Ecto neural progenitor cell (in vitro differentiated cells): ENCODE data around the gene SLC34A2.
"Not testable (repeated sequence)": the region's sequence is repeated elsewhere in the genome, so short reads cannot be mapped to it uniquely, and the experiment has no call there.

Experiments
- DNase-seq: peaks from one replicate; pipeline ENCODE4 v3.0.0-alpha.2; 2018; ENCODE audit warnings: low spot score

The SLC34A2 gene

GRCh38 chr4:25654971-25655963 lies at the start of gene SLC34A2:
Gene SLC34A2, plus strand, starts transcription at chr4:25655851. Its CDS starts 6,650 bp downstream, at chr4:25662501.
- peak; percentile 70 for DNase-seq

- no peak for DNase-seq
Observed at GRCh38 chr4:25608644-25609043, 47.0 kb upstream of the SLC34A2 start.

- DNase-seq = no peak
Observed at GRCh38 chr4:25609976-25610375, 45.7 kb upstream of the SLC34A2 start.

- not testable (repeated sequence) for DNase-seq
Observed at GRCh38 chr4:25613613-25614012, 42.0 kb upstream of the SLC34A2 start.

- DNase-seq = no peak
Observed at GRCh38 chr4:25614807-25615206, 40.8 kb upstream of the SLC34A2 start.

- peak; percentile 70 for DNase-seq
Observed at GRCh38 chr4:25621027-25621930, 34.4 kb upstream of the SLC34A2 start.

GRCh38 chr4:25624616-25625015 lies 31.0 kb upstream of the SLC34A2 start:
- DNase-seq = no peak

- no peak for DNase-seq
Observed at GRCh38 chr4:25628451-25628850, 27.2 kb upstream of the SLC34A2 start.

GRCh38 chr4:25632135-25632534 lies 23.5 kb upstream of the SLC34A2 start:
- no peak for DNase-seq

- DNase-seq = no peak
Observed at GRCh38 chr4:25633541-25633940, 22.1 kb upstream of the SLC34A2 start.

GRCh38 chr4:25635501-25635900 lies 20.1 kb upstream of the SLC34A2 start:
- no peak for DNase-seq

GRCh38 chr4:25637581-25638220 lies 17.9 kb upstream of the SLC34A2 start:
- DNase-seq = no peak

GRCh38 chr4:25638221-25638601 lies 17.4 kb upstream of the SLC34A2 start:
- no peak for DNase-seq

GRCh38 chr4:25638806-25639205 lies 16.8 kb upstream of the SLC34A2 start:
- DNase-seq = no peak

GRCh38 chr4:25650311-25650710 lies 5.3 kb upstream of the SLC34A2 start:
- no peak for DNase-seq

- no peak for DNase-seq
Observed at GRCh38 chr4:25651682-25652081, 4.0 kb upstream of the SLC34A2 start.

GRCh38 chr4:25654031-25654970 lies 1.4 kb upstream of the SLC34A2 start:
- no peak for DNase-seq

GRCh38 chr4:25656031-25656430 lies 380 bp downstream of the SLC34A2 start:
- DNase-seq = no peak

GRCh38 chr4:25658357-25658771 lies 2.7 kb downstream of the SLC34A2 start:
- no peak for DNase-seq

GRCh38 chr4:25658777-25659176 lies 3.1 kb downstream of the SLC34A2 start:
- DNase-seq = no peak

- DNase-seq = not testable (repeated sequence)
Observed at GRCh38 chr4:25661441-25661840, 5.8 kb downstream of the SLC34A2 start.
